Upper lobe of left lung (tissue), 4 donors: ENCODE results near the gene SSRP1.

Source experiments
- POLR2A ChIP-seq, 4 donors: fragments of 450-650 bp; IDR thresholded peaks; one replicate each; pipeline ENCODE4 v1.5.1; 2016 to 2017; ENCODE audit warnings: antibody characterized with exemption in 4 of 4, mild to moderate bottlenecking in 2 of 4
- TF ChIP-seq, protein P1 (sequence below), 6 experiments: fragments of 450-650 bp in 4 of 6; fragments of 200-600 bp in 2 of 6; sonication (generic) in 2 of 6; IDR thresholded peaks; one replicate each; pipeline ENCODE4 v1.5.1; 2016 to 2019; ENCODE audit warnings: antibody characterized with exemption in 6 of 6

DNA sequence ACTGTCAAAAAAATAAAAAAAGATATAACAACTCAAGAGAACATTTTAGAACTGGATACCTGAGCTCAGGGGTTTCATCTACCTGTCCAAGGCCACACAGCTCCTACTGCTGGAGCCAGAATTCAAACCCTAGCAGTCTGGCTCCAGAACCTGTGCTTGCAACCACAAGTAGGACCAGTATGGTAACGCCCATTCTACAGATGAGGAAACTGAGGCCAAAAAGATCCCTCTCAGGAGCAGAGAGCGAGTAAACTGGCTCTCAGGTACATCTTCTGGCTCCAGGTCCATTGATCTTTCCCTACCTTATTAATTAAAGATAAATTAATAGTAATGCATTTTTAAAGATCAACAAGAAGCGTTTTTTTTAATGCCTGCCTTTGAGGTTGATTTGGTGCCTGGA is 21.6 kb upstream of the SSRP1 start:
- no peak for TF ChIP-seq POLR2A (IDR thresholded peaks at IDR 0.05)
- TF ChIP-seq, protein P1, sequence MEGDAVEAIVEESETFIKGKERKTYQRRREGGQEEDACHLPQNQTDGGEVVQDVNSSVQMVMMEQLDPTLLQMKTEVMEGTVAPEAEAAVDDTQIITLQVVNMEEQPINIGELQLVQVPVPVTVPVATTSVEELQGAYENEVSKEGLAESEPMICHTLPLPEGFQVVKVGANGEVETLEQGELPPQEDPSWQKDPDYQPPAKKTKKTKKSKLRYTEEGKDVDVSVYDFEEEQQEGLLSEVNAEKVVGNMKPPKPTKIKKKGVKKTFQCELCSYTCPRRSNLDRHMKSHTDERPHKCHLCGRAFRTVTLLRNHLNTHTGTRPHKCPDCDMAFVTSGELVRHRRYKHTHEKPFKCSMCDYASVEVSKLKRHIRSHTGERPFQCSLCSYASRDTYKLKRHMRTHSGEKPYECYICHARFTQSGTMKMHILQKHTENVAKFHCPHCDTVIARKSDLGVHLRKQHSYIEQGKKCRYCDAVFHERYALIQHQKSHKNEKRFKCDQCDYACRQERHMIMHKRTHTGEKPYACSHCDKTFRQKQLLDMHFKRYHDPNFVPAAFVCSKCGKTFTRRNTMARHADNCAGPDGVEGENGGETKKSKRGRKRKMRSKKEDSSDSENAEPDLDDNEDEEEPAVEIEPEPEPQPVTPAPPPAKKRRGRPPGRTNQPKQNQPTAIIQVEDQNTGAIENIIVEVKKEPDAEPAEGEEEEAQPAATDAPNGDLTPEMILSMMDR (IDR thresholded peaks at IDR 0.05), result no peak
